Stimulated activated CD4-positive, alpha-beta T cell treated with anti-CD3 and anti-CD28 coated beads, Interleukin-4, amount 100 ng/mL, for 24 hours (primary cell): ENCODE data around the gene EPM2AIP1.
A peak's percentile ranks its signal among the peaks of the same experiment; 100 is the strongest.
"Not testable (repeated sequence)": the region's sequence is repeated elsewhere in the genome, so short reads cannot be mapped to it uniquely, and the experiment has no call there.

ENCODE experiments used
- DNase-seq: peaks from one replicate; pipeline ENCODE4 v3.0.0-alpha.2; 2020

EPM2AIP1 gene

DNA sequence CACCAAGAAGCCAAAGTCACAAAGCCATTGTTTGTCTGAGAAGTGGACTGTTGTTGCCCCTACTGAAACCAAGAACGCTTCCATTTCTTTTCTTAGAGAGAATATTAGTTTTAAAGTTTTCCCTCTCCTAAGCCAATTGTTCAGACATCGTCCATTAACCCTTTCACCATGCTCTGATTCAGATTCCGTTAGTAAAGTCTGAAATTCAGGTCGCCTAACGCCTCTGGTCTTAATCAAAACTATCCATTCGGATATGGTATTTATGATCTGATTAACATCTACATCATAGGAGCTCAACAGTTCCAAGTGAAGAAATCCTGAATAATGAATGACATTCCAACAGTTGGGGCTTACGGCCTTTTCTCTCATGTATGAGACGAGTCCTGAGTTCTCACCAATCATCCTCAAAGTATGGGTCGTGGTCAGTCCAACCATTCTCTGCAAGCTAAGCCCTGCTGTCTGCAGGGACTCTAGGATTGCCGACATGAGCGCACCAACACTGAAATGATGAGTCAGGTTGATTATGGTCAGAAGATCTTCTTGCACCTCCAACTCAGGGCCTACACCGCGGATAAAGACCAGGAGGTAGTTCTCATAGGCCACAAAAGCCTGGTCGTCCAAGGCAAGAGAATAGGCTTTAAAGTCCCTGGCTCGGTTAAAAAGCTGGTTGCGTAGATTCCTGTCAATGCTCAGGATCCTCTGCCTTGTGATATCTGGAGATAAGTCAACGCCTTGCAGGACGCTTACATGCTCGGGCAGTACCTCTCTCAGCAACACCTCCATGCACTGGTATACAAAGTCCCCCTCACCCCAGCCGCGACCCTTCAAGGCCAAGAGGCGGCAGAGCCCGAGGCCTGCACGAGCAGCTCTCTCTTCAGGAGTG lies 767 bp downstream of the EPM2AIP1 start:
- peak; percentile 23 for DNase-seq

DNA sequence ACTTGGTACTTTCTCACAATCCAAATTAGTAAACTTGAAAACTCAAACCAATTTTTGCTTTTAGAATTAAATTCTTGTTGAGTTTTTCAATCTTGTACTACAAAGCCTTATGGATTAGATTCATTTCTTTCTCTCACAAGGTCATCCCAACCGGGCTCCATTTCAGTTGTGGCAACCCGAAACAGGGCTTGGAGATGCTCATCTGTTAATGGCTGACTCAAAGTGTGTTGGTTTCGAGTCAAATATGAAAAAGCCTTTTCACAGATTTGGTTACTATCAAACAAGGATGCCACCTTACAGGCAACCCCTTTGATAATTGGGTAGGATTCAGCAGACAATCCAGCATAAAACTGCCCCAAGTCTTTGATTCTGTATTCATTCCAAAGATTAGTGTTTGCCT lies 1.8 kb downstream of the EPM2AIP1 start:
- DNase-seq = peak; percentile 33

DNA sequence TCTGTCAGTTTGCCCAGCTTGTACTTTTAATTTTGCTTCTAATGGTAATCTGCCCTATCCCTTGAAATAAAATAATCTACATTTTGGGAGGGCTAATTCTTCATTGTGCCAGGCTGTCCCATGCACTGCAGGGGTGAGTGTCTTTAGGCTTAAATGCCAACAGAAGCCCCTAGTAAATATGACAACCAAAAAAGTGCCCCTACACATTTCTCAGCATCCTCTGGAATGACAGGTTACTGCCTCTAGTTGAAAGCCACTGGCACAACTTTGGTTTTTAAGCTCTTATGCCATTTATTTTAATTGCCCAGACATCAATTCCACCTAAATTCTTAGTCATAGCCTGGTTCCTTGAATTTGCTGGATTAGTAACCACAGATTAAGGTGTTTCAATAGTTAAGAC lies 3.4 kb downstream of the EPM2AIP1 start:
- DNase-seq = no peak

DNA sequence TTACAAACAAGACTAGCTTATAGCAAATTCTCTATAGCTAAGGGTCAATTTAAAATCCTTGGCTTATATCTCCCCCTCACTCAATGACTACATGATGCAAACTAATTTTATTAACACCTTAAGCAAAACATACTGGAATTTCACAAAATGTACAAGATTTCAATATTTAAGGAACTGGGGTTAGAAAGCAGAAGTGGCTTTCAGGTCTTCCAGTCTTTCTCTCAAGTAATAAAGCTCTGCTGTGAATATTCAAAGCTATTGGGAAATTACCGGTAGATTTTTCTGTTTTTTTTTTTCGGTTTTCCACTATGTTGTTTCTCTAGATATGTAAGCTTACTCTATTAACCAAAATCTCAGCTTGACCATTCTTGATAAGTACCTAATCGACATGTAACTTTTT lies 3.9 kb downstream of the EPM2AIP1 start:
- no peak for DNase-seq

DNA sequence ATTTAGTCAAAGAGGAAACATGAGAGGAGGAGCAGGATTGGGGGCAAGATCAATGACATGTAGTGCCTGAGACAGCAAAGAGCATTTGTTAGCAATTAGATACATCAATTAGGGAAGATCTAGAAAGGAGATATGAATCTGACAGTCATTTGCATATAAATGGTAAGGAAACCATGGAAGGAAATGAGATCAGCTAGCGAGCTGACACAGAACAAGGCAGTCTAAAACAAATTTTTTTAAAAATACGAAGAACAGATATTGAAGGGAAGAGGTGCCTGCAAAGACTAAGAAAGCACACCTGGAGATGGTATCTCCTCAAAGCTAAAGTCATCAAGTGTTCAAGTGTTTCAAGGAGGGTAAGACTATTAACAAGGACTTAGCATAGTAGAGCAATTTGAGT lies 4.6 kb downstream of the EPM2AIP1 start:
- no peak for DNase-seq

DNA sequence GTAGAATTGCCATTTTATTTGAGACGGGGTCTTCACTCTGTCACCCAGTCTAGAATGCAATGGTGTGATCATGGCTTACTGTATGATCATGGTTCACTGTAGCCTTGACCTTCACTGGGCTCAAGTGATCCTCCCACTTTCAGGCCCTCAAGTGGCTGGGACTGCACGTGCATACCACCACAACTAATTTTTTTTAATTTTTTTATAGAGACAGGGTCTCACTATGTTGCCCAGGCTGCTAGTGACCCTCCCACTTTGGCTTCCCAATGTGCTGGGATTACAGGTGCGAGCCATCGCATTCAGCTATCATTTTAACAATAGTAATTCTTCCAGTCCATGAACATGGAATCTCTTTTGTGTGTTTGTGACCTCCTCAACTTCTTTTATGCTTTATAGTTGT lies 11.9 kb downstream of the EPM2AIP1 start:
- DNase-seq = no peak

DNA sequence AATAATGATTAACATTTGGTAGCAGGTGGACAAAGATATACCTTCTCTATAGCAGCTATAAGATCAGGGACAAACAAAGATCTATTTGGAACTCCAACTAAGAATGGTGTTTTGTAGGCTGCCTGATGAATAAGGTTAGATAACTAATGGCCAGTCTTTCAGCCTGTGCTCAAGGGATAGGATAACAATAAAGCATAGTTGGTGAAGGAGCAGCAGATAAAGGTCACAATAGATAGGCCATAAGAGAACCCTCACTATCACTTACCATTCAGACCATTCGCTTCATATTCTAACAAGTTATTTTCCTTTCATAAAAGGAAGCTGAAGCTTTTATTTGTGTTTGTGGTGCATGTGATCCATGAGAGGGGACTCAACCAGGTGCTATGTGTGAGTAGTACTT lies 19.8 kb downstream of the EPM2AIP1 start:
- no peak for DNase-seq

DNA sequence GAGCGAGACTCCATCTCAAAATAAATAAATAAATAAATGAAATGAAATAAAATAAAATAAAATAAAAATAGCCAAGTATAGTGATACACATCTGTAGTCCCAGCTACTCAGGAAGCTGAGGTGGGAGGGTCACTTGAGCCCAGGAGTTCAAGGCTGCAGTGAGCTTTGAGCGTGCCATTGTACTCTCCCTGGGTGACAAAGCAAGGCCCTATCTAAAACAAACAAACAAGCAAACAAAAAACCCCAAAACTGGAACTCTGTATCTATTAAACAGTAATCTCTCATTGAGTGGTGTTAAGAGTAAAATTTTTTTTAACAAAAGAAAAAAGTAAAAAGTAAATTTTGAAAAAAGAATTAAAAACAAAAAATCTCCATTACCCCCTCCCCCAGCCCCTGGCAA lies 20.8 kb downstream of the EPM2AIP1 start:
- no peak for DNase-seq

DNA sequence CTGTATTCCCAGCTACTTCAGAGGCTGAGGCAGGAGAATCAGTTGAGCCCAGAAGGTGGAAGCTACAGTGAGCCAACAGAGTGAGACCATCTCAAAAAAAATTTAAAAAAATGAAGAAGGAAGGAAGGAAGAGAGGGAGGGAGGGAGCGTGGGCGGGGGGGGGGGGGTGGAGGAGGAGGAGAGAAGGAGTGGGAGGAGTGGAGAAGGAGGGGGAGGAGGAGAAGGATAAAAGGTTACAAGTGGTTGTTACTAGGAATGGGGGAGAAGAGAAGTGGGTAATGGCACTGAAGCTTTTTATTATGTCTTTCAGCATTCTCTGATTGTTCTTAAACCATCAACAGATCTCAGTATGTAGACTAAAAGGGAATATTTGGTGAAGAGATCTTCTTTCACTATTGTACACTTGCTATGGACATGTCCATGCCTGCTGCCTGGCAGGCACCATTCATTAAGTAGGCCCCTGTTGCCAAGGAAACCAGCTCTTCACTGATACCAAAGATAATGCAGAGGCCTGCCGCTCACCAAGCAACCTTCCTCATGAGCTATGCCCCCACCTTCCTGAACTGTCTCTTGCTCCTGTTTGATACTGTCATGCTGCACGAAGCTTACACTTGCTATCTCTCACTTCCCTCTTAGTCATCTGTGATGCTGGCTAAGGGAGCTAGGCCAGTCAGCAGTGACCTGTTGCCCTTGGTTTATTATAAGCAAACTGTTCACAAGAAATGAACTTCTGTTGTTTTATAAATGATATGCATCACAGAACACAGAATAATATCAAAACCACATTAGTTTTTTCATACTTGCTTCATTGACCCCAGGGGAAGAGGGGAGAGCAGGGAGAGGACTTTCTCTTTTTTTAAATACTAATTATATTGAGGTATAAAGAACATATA lies 23.1 kb downstream of the EPM2AIP1 start:
- peak; percentile 48 for DNase-seq

DNA sequence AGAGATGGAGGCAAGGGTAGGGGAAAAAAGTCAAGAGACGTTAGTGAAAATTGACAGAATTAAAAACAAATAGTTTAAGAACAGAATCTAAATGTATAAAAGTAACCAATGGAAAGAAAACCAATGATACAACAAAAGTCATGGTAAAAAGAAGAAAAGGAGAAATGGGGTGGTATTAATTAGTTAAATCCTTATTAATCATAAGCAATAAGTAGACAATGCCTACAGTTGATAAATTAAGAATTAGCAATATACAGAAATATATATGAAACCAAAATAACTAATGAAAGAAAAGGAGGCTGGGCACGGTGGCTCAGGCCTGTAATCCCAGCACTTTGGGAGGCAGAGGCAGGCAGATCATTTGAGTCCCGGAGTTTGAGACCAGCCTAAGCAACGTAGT lies 23.8 kb downstream of the EPM2AIP1 start:
- DNase-seq = no peak

DNA sequence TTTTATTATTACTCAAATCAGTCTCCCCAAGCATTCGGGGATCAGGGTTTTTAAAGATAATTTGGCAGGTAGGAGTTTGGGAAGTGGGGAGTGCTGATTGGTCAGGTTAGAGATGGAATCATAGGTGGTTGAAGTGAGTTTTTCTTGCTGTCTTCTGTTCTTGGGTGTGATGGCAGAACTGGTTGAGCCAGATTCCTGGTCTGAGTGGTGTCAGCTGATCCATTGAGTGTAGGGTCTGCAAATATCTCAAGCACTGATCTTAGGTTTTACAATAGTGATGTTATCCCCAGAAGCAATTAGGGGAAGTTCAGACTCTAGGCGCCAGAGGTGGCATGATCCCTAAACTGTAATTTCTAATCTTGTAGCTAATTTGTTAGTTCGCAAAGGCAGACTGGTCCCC lies 27.5 kb downstream of the EPM2AIP1 start:
- DNase-seq = no peak

DNA sequence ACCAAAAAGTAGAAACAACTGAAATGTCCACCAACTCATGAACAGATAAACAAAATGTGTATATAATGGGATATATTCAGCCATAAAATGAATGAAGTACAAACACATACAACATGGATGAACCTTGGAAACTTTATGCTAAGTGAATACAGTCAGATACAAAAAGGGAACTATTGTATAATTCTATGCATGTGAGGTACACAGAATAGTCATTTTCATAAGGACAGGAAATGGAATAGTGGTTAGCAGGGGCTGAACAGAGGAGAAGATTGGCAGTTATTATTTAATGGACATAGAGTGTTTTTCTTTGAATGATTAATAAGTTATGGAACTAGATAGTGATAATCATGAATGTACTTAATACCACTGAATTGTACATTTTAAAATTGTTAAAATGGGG lies 28.1 kb downstream of the EPM2AIP1 start:
- DNase-seq = no peak

DNA sequence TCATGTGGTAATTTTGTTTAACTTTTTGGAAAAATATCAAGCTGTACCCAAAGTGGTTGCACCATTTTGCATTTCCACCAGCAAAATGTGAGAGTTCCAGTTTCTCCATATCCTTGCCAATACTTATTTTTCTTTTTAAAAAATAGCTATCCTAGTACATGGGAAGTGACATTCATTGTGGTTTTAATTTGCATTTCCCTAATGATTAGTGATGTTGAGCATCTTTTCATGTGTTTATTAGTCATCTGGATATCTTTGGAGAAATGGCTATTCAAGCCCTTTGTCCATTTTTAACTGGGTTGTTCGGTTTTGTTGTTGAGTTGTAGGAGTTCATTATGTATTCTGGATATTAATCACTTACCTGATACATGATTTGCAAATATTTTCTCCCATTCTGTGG lies 28.6 kb downstream of the EPM2AIP1 start:
- no peak for DNase-seq

DNA sequence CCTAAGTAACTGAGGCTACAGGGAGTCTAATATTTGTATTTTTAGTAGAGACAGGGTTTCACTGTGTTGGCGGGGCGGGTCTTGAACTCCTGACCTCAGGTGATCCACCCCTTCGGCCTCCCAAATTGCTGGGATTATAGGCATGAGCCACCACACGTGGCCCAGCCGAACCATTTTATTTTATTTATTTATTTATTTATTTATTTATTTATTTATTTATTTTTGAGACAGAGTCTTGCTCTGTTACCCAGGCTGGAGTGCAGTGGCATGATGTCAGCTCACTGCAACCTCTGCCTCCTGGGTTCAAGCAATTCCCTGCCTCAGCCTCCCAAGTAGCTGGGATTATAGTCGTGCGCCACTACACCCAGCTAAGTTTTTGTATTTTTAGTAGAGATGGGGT lies 29.9 kb downstream of the EPM2AIP1 start:
- DNase-seq = not testable (repeated sequence)

DNA sequence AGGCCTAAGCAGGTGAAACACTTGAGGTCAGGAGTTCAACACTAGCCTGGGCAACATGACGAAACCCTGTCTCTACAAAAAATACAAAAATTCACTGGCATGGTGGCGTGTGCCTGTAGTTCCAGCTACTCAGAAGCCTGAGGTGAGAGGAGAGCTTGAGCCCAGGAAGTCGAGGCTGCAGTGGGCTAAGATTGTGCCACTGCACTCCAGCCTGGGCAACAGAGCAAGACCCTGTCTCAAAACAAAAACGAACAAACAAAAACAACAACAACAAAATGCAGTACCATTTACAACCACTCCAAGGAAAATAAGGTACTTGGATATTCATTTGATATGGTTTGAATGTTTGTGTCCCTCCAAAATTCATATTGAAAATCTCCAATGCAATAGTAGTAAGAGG lies 32.4 kb downstream of the EPM2AIP1 start:
- DNase-seq = no peak

DNA sequence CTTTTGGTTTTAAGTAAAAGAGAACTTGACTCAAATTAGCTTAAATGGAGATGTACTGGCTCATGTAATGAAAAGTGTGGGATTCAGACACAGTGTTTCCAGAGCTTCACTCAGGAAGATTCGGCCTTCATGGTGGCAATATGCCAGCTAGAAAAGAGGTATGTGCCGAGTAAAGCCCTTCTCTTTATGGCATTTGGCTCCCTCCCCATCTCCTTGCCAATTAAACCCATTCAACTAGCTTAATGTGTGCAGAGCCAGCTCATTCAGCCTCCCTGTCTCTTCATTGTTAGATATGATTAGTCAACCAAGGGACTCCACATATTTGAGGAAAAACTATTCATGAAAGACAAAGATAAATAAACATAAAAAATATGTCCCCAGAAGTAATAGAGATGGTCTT lies 33.1 kb downstream of the EPM2AIP1 start:
- DNase-seq = no peak

DNA sequence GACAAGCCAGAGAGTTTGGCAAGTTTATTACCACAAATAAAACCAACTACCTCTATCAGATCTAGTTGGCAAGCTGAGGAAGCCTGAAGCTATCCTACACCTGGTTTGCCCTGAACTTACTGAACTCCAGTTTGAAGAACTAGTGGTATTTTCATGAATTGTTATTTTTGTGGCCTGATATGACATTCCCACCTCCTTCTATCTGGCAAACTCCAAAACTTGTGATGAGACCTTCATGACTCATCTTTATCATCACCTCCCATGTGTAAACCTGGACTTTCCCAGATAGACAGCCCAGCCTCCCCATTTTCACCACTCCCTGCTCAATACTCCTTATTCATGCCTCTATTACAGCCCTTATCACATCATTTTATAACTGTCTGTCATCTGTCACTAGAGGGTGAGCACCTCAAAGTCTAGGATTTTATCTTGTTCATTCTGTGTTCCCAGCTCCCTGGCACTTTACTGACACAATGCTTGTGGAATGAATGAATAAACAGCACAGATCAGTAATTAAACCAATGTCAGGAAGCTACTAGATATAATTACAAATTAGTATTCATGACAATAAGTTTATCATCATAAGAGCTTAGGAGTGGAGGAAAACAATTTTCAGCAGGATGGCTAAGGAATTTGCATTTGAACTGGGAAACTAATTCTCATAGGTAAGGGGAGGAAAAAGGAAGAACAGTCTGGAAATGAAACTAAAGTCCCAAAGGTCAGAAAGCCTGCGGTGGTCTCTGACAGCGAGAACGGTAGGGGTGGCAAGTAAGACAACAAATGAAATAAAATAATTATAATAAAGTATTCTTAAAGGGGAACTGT lies 34.9 kb downstream of the EPM2AIP1 start:
- peak; percentile 27 for DNase-seq

DNA sequence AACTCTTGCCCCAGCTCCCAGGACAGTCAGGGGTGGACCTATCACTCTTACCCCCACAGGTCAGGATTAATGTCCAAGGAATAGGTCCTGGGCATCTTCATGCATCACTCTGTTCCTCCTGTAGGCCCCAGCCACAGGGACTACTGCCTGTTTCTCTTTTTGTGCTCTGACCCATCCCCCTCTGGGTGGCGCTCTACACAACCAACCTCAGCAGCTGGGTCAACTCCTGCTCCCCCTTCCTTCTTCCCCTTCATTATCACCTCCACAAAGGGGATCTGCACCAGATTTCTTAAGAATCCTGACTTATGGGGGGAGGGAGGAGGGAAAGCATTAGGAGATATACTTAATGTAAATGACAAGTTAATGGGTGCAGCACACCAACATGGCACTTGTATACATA lies 35.9 kb downstream of the EPM2AIP1 start:
- no peak for DNase-seq

DNA sequence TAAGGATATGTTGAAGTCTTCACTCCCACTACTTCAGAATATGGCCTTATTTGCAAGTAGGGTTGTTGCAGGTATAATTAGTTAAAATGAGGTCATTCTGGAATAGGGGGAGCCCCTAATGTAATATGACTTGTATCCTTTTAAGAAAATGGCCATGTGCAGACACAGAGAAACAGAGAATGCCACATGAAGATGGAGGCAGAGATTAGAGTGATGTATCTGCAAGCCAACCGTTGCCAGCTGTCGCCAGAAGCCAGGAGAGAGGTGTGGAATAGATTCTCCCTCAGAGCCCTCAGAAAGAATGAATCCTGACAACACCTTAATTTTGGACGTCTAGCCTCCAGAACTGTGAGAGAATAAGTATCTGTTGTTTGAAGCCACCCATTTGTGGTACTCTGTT lies 36.8 kb downstream of the EPM2AIP1 start:
- DNase-seq = no peak

DNA sequence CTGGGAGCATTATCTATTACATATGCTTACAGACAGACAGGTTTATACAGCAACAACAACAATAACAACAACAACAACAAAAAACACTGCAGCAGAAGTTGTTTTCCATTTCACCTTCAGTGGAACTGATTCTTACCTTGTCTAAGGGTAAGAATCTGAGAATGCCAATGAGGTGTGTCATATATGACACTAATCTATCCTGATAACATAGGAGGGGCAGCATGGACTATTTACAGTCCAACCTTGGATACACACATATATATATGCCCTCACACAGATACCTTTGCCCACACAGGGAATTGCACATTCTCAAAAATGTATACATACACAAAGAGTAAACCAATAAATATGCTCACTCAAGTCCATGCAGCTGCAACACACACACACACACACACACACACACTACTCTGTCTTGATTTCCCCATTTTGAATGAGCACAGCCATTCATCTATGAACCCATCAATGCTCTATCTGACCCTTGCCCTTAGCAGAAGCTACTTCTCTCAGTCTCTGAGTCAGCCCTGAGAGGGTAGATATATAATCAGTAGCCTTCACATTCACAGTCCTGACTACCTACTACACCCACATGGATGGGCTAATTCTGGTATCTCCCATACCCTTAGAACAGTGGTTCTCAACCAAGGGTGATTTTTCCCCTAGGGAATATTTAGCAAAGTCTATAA lies 38.3 kb downstream of the EPM2AIP1 start:
- DNase-seq = no peak

DNA sequence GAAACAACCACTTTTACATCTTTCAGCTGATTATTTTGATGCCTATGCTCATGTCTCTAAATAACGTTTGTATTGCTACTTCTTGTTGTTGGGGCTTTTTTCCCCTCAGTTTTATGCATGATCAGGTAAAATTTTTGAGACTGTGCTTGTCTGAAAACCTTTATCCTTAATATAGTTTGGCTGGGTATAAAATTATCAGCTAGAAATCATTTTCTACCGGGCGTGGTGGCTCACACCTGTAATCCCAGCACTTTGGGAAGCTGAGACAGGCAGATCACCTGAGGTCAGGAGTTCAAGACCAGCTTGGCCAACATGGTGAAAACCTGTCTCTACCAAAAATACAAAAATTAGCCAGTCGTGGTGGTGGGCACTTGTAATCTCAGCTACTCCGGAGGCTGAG lies 45.1 kb downstream of the EPM2AIP1 start:
- DNase-seq = not testable (repeated sequence)

DNA sequence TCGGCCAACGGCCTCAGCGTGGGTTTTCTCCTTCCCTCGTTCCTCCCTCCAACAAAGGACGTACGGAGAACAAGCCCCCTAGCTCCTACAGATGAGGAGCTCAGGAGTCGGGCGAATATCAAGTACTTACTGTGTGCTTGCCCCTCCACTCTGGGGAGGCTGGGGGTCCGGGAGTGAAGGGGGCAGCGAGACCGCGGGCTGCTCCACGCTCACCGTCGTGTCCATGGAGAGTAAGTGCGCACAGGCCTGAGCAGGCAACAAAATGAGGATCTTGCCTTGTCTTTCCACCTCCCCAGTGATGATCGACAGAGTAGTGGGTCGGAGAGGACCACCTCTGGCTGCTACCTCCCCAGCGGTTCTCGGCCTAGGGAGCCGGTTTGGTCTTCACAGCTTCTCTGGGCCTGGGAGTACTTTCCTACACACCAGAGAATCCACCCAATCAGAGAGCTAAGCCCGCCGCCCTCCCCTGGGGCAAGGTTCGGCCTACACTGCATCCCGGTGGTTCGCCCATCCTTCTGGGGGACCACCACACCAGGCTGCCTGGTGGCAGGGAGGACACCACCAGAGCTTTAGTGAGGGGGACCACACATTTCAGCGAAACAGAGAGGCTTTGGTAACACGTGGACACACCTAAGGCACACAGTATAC lies 47.5 kb downstream of the EPM2AIP1 start:
- no peak for DNase-seq
